LNCAP (cell line): ENCODE measurements around the gene FBLIM1.

Experiments
- CTCF ChIP-seq: fragments of 450-650 bp; IDR thresholded peaks from 2 replicates; pipeline ENCODE4 v1.5.1; 2017; ENCODE audit warnings: mild to moderate bottlenecking

Gene FBLIM1

DNA sequence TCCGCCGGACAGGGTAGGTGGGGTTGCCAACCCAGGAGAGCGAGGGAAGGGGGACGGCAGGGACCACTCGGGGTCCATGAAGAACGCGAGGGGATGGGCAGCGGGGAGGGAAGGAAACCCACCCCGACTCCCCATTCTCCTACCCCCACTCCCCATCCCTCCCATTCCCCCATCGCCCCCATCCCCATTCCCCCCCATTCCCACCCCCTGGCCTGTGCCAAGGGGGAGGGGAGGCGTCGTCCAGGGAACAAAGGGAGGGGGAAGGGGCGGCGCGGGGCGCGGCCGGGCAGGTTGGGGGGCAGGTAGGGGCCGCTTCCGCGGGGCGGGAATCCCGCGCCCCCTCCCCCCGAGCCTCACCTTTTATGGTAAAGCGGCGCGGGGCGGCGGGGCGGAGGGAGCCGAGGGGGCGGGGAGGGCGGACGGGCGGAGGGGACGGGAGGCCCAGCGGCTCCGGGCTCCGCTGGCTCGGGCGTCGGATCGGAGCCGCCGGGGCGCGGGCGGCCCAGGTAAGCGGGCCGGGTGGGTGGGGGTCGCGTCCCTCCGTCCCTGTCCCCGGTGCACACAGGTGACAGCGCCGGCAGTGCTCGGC lies at the start of gene FBLIM1:
Gene FBLIM1, plus strand, starts transcription at position 453 of the 589 bp plus-strand sequence. CDS start 6,189 bp downstream, outside the sequence.
- TF ChIP-seq CTCF, result no peak

- no peak for TF ChIP-seq CTCF
Measured at GRCh38 chr1:15709226-15709625, 49.4 kb upstream of the FBLIM1 start.

DNA sequence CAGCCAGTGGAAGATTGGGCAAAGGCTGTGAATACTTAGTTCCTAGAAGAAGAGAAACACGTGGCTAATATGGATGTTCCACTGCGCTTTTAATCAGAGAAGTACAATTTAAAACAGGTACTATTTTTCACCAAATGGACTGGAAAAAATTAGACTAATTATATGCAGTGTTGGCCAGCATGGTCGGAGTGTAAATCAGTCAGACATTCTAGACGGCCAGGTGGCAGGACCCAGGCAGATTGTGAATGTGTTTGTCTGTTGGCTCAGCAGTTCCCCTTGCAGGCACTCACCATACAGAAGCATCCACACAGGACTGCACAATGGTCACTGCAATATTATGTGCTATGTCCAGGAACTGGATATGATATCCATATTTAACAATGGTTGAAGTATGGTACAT lies 46.4 kb upstream of the FBLIM1 start:
- no peak for TF ChIP-seq CTCF

DNA sequence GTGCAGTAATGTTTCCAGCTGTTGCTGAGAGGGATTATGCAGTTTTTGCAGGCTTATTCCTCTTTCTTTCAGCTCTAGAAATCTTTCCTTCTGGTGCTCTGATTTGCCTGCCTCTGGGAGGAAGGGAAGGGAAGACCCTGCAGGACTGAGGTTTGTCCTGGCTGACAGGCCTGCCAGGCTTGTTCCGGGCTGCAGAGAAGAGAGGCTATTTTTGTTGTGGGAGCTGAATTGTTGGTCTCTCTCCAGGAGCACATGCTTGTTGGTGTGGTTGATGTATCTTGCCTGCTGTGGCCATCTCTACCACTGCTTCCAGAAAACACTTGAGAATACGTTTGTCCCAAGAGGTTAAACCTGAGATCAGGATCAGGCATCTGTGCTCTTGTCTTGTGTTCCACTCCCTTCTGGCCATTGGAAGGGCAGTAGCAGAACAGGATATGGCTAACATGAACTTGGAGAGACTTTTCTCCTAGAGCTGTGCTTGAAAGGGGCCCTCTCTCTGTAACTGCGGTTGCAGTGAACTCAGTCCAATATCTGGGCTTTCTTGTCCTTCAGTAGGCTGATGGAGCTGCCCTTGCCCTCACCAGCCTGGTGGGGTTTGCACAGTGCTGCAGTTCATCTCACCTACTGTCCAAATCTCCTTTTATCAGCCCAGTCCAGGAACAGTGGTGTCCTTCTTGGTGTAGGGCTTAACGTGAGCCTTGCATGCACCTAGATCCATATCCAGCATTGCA lies 44.0 kb upstream of the FBLIM1 start:
- TF ChIP-seq CTCF, result no peak

DNA sequence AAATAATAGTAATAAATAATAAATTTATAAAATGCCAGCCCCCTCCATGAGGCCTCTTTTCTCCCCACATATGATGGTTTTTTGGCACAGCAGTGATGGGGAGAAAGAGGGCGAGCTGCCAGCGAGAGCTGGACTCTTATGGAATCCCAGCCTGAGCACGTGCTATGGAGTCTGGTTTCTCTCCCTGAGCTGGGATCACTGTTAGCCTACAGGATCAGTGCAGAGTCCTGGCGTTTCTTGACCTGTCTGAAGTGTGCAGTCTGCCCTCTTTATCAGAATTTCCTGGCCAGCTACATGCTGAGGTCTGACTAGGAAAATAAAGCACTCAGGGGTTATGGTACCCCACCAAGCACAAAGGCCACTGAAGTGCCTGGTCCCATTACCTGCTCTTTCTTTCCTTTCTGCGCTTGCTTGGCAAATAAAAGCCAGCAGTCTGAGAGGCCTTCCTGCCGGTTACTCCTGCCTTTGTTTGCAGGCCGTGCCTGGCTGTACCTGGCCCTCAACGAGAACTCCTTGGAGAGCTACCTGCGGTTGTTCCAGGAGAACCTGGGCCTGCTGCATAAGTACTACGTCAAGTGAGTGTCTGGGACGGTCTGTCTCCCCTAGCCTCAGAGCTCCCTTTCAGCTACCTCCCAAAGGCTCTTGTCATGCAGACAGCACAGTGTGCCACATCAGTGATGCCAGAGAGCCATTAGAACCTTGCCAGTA lies 41.0 kb upstream of the FBLIM1 start:
- no peak for TF ChIP-seq CTCF

DNA sequence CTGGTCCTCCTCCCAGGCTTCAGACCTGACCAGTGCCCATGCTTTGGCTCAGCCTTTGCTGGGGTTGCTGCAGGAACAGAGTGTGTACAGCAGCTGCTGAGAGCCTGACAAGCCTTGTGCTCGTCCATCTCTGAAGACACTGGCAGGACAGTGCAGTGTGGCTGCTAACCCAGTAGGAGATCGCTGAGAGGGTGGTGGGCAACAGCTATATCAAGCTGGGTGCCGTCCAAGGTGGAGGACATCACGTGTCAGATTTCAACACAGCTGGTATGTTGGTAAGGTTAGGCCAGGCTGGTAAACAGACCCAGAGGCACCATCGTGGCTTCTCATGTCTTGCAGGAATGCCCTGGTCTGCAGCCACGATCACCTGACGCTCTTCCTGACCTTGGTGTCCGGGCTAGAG lies 40.4 kb upstream of the FBLIM1 start:
- no peak for TF ChIP-seq CTCF

- TF ChIP-seq CTCF, result no peak
Measured at GRCh38 chr1:15719381-15720120, 39.0 kb upstream of the FBLIM1 start.
